MCF 10A (cell line): Measurements from ENCODE around the gene SLC13A2. TPM values are rescaled to one million over a fixed set of nuclear protein-coding genes. Genes with fewer than 3 reads are reported as not detected.
A peak's percentile ranks its signal among the peaks of the same experiment; 100 is the strongest.

Experiments used
- BruUV-seq: library from RNA; stranded (reverse); fragments of 400-500 nt; replicated peaks from 2 replicates; lab custom pipeline; 2021; lab: Mats Ljungman, UMichigan
- CTCF ChIA-PET: fragments of 300-600 bp; sonication (Branson Sonifier 250); formaldehyde crosslinking; extraction: SDS; loops from one replicate; lab custom pipeline; 2021; ENCODE audit warnings: antibody characterized with exemption, inconsistent platforms; lab: Yijun Ruan, JAX
- POLR2A ChIA-PET: fragments of 300-600, 350-650 bp; sonication (Branson Sonifier 250); formaldehyde crosslinking; extraction: SDS; loops from one replicate; lab custom pipeline; 2020; ENCODE audit warnings: antibody characterized with exemption, inconsistent platforms; lab: Yijun Ruan, JAX
- DNase-seq: peaks from one replicate; pipeline ENCODE4 v3.0.0-alpha.2; 2018; ENCODE audit not compliant: unreplicated experiment
- H3K27ac Mint-ChIP-seq: one replicate; pipeline ENCODE4 v1.8.0; 2022; ENCODE audit warnings: mild to moderate bottlenecking, low read depth, mixed read lengths; ENCODE audit not compliant: unreplicated experiment
- H3K27me3 Mint-ChIP-seq: one replicate; pipeline ENCODE4 v1.8.0; 2022; ENCODE audit warnings: mixed read lengths; ENCODE audit not compliant: insufficient read depth, unreplicated experiment
- H3K36me3 Mint-ChIP-seq: one replicate; pipeline ENCODE4 v1.8.0; 2022; ENCODE audit warnings: mild to moderate bottlenecking, moderate library complexity, mixed read lengths; ENCODE audit not compliant: insufficient read depth, unreplicated experiment
- H3K4me1 Mint-ChIP-seq: one replicate; pipeline ENCODE4 v1.8.0; 2022; ENCODE audit warnings: mixed read lengths; ENCODE audit not compliant: insufficient read depth, unreplicated experiment
- H3K4me3 Mint-ChIP-seq: one replicate; pipeline ENCODE4 v1.8.0; 2022; ENCODE audit warnings: mild to moderate bottlenecking, moderate library complexity, mixed read lengths; ENCODE audit not compliant: unreplicated experiment
- H3K9me3 Mint-ChIP-seq: one replicate; pipeline ENCODE4 v1.8.0; 2022; ENCODE audit warnings: mixed read lengths; ENCODE audit not compliant: unreplicated experiment
- intact Hi-C: fragments of 100-400 bp; cut with micrococcal nuclease; formaldehyde crosslinking; loops from 2 replicates; pipeline ENCODE4 v1.14.1; 2022
- total RNA-seq: library from RNA; stranded (reverse); gene quantifications from 2 replicates; pipeline ENCODE4 v1.2.3, GENCODE V29; 2022
- TF ChIP-seq, protein P1 (sequence below): fragments of 200-600 bp; IDR thresholded peaks from one replicate; pipeline ENCODE4 v1.8.0; 2022; ENCODE audit warnings: antibody characterized with exemption, mild to moderate bottlenecking; ENCODE audit not compliant: unreplicated experiment

SLC13A2 gene
- total RNA-seq, 1 experiment from 2014 or later: not detected

DNA sequence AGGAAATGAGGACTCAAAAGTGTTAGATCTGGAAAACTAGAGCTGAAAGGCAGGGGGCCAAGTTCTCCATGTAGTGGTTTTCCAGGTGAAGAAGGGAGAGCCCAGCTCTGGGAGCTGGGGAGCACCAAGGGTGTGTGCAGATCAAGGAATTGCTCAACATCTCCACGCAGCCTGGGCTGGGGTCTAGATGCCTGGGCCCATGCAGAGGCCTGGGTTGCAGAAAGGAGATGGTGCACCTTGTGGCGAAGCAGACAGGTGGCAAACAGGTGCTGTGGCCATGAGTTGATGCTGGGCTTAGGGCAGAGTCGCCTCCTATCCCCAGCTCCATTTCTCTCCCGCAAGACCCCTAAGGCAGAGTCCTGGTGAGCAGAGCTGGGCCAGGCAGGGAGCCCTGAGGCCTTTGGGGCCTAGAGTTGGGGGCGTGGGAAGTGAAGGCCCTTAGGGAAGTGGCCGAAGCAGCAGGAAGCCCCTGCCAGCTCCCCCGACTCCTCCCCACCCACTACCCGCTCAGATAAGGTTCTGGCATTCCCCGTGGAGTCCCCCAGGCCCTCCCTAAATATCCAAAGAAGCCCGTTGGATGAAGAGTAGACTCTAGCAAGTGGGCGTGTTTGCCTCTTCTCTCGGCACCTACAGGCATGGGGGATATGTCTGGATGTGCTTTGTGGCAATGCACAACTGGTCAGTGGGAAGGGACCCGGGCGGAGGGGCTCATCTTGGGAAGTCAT, 33.5 kb downstream of the SLC13A2 start:
- no peak for DNase-seq
- TF ChIP-seq, protein P1, sequence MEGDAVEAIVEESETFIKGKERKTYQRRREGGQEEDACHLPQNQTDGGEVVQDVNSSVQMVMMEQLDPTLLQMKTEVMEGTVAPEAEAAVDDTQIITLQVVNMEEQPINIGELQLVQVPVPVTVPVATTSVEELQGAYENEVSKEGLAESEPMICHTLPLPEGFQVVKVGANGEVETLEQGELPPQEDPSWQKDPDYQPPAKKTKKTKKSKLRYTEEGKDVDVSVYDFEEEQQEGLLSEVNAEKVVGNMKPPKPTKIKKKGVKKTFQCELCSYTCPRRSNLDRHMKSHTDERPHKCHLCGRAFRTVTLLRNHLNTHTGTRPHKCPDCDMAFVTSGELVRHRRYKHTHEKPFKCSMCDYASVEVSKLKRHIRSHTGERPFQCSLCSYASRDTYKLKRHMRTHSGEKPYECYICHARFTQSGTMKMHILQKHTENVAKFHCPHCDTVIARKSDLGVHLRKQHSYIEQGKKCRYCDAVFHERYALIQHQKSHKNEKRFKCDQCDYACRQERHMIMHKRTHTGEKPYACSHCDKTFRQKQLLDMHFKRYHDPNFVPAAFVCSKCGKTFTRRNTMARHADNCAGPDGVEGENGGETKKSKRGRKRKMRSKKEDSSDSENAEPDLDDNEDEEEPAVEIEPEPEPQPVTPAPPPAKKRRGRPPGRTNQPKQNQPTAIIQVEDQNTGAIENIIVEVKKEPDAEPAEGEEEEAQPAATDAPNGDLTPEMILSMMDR: no peak
- Mint-ChIP-seq H3K36me3 (no peaks in the 10 kb centered on the region), H3K9me3 (no peaks in the 10 kb centered on the region), H3K4me1 (peaks cover 19% of the 10 kb centered on the region), H3K27ac (no peak overlapping the region), H3K4me3 (no peak overlapping the region), H3K27me3 (peaks cover 26% of the 10 kb centered on the region)
- intact Hi-C loops: no loop called here
- ChIA-PET POLR2A (interaction anchor here (0.7 to 1.8 kb wide), 6 partner anchors 13 to 102 kb away, joined by 3 to 8 read pairs (median 4); no protein-coding TSS in a partner anchor), CTCF (interaction anchor here (1.0 to 2.0 kb wide), 7 partner anchors 12 to 208 kb away, joined by 3 to 9 read pairs (median 4); no protein-coding TSS in a partner anchor)
- BruUV-seq: no TSS peak

DNA sequence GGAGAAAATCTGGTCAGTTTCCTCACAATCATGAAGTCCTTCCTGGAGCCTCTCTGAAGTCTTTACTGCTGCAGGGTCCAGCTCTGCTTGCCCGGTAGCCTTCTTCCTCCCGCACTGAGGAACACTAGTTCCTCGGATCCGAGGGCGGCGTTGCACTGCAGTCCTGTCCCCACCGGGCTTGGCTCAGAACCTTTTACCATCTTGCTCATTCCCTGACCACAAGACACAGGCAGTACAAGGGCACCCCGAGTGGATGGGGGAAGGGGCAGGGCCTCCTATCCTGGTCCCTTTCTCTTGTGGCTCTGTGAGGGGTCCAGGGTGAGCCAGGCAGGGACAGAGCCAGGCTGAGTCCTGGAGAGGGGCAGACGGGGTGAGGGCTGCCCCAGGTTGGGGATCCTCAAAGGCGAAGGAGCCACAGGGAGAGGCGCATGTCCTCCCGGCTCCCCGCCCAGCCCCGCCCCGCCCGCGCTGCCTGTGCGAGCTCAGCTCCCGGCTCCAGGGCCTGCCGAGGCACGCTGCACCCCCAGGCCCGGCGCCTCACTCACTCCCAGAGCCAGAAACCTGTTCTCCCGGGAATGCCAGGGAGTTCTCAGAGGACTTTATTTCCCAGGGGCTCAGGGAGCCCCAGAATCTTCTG, 34.2 kb downstream of the SLC13A2 start:
- DNase-seq: peak; percentile 61
- H3K9me3 Mint-ChIP-seq: no peaks in the 10 kb centered on the region
- no peak overlapping the region for H3K4me3 Mint-ChIP-seq
- TF ChIP-seq, protein P1: no peak
- ChIA-PET POLR2A (interaction anchor here (0.7 to 1.8 kb wide), 6 partner anchors 12 to 103 kb away, joined by 3 to 8 read pairs (median 4); no protein-coding TSS in a partner anchor), CTCF (interaction anchor here (0.5 to 2.0 kb wide), 4 partner anchors 9 to 40 kb away, joined by 3 to 8 read pairs (median 4); no protein-coding TSS in a partner anchor)
- intact Hi-C loops: no loop called here
- H3K27ac Mint-ChIP-seq: no peak overlapping the region
- H3K36me3 Mint-ChIP-seq: no peaks in the 10 kb centered on the region
- no TSS peak for BruUV-seq
- H3K4me1 Mint-ChIP-seq: peaks cover 19% of the 10 kb centered on the region
- peaks cover 32% of the 10 kb centered on the region for H3K27me3 Mint-ChIP-seq

DNA sequence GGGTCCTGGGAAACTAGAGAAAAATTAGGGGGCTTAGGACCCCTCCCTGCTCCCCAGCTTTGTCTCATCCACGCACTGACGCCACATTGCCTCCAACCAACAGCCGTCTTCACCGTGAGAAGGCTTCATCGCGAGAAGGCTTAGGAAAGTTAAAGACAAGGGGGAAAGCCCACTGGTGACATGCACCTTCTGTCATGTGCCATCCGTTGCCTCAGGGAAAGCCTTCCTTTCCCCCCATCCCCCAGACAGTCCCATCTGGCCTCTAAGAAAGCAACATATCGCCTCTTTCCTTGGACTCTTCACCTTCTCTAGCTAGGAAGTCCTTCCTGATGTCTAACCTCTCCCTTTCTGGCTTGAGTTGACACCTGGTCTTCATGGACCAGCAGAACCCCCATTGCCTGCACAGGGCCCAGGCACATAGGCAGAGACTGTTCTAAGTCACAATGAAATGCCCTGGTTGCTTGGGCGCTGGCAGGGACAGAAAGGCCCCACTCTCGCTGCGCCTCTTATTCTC, 34.8 kb downstream of the SLC13A2 start:
- intact Hi-C loops: no loop called here
- H3K9me3 Mint-ChIP-seq: no peaks in the 10 kb centered on the region
- H3K36me3 Mint-ChIP-seq: no peaks in the 10 kb centered on the region
- no peak overlapping the region for H3K4me3 Mint-ChIP-seq
- no peak overlapping the region for H3K27ac Mint-ChIP-seq
- ChIA-PET CTCF (interaction anchor here (1.5 kb wide), 1 partner anchor 15 kb away, joined by 4 read pairs; no protein-coding TSS in a partner anchor), POLR2A (interaction anchor here (1.1 to 1.8 kb wide), 5 partner anchors 11 to 103 kb away, joined by 3 to 8 read pairs (median 4); no protein-coding TSS in a partner anchor)
- no TSS peak for BruUV-seq
- DNase-seq: no peak
- TF ChIP-seq, protein P1: no peak
- H3K27me3 Mint-ChIP-seq: peaks cover 38% of the 10 kb centered on the region
- peaks cover 19% of the 10 kb centered on the region for H3K4me1 Mint-ChIP-seq

DNA sequence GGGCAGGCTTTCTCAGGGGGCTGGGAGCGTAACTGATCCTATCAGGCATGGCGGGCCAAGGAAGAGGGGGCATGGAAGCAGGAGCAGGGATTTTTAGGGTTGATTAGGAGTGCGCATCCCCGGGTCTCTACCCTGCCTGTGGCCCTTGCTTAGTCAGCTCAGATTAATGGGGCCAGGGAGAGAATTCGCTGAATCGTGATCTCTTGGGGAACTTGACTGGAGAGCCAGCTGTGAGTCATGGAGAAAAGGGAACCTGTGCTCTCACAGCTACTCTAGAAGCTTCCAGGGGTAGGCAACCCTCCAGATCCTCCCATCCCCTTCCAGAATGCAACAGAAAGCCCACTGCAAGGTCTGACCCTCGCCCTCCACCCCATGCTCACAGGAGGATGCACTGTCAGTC, 36.3 kb downstream of the SLC13A2 start:
- H3K27ac Mint-ChIP-seq: no peak overlapping the region
- CTCF ChIA-PET: interaction anchor here (0.7 to 0.9 kb wide), 2 partner anchors 14 to 17 kb away, joined by 3 read pairs; no protein-coding TSS in a partner anchor
- TF ChIP-seq, protein P1: no peak
- intact Hi-C loops: no loop called here
- peaks cover 34% of the 10 kb centered on the region for H3K27me3 Mint-ChIP-seq
- no TSS peak for BruUV-seq
- POLR2A ChIA-PET: no interaction called here
- no peaks in the 10 kb centered on the region for H3K36me3 Mint-ChIP-seq
- H3K9me3 Mint-ChIP-seq: no peaks in the 10 kb centered on the region
- no peak for DNase-seq
- no peak overlapping the region for H3K4me3 Mint-ChIP-seq
- H3K4me1 Mint-ChIP-seq: peaks cover 19% of the 10 kb centered on the region
